Fibroblast of pulmonary artery (primary cell): Measurements from ENCODE around the gene FOXL3.
"Not testable (repeated sequence)": the region's sequence is repeated elsewhere in the genome, so short reads cannot be mapped to it uniquely, and the experiment has no call there.

Experiments used
- DNase-seq: peaks from one replicate; pipeline ENCODE4 v3.0.0-alpha.2; 2010; ENCODE audit warnings: low read depth
- H3K4me3 ChIP-seq: replicated peaks from 2 replicates; pipeline ENCODE4 v1.5.1; 2011; ENCODE audit warnings: low read depth, mild to moderate bottlenecking, control low read depth, low read length, moderate library complexity
- CTCF ChIP-seq: IDR thresholded peaks from 2 replicates; pipeline ENCODE4 v1.5.1; 2011; ENCODE audit warnings: mild to moderate bottlenecking, control low read depth, low read length, inconsistent platforms; ENCODE audit errors: missing control alignments

The FOXL3 gene

GRCh38 chr7:259751-260405, 30.1 kb upstream of the FOXL3 start:
- no peak overlapping the region for H3K4me3 ChIP-seq
- no peak for TF ChIP-seq CTCF
- no peak for DNase-seq

GRCh38 chr7:260441-261281, 29.3 kb upstream of the FOXL3 start:
- TF ChIP-seq CTCF: no peak
- H3K4me3 ChIP-seq: no peak overlapping the region
- DNase-seq: no peak

- no peak overlapping the region for H3K4me3 ChIP-seq
- TF ChIP-seq CTCF: no peak
- no peak for DNase-seq
These were observed 28.4 kb upstream of the FOXL3 start for GRCh38 chr7:261341-262250.

- no peak for DNase-seq
- no peak overlapping the region for H3K4me3 ChIP-seq
- no peak for TF ChIP-seq CTCF
These were observed 27.8 kb upstream of the FOXL3 start for GRCh38 chr7:262251-262572.

- H3K4me3 ChIP-seq, DNase-seq: not testable (repeated sequence)
- peak; percentile 16 for TF ChIP-seq CTCF
These were observed 27.2 kb upstream of the FOXL3 start for GRCh38 chr7:262631-263311.

GRCh38 chr7:263483-264351, 26.3 kb upstream of the FOXL3 start:
- H3K4me3 ChIP-seq, DNase-seq: not testable (repeated sequence)
- peak; percentile 3 for TF ChIP-seq CTCF
